Airway epithelial cell (primary cell): ENCODE results near the gene ZNF667. TPM values are rescaled to one million over a fixed set of nuclear protein-coding genes. Genes with fewer than 3 reads are reported as not detected.

Source experiments
- total RNA-seq: library from RNA; depleted of rRNA; stranded (reverse); fragments of >200 nt; gene quantifications from 2 replicates; pipeline ENCODE4 v1.2.3, GENCODE V29; 2015

The ZNF667 gene
- 1.4 and 2.2 TPM in 2 replicates for total RNA-seq

GRCh38 chr19:56476651-56477428 lies at the start of gene ZNF667:
ZNF667 (minus strand) TSS chr19:56477345; CDS start chr19:56462370, 14,975 bp downstream.

GRCh38 chr19:56507446-56508289 lies 30.5 kb upstream of the ZNF667 start, which contains the start of gene ZNF471:
ZNF471 (plus strand) TSS chr19:56507855; CDS start chr19:56511572, 3,717 bp downstream.

GRCh38 chr19:56403764-56404704 lies 73.1 kb downstream of the ZNF667 start, which contains the start of gene ZNF583:
ZNF583 (plus strand) TSS chr19:56404332; CDS start chr19:56407115, 2,783 bp downstream.

GRCh38 chr19:56393119-56394012 lies 83.8 kb downstream of the ZNF667 start, which contains the start of gene ZNF582:
ZNF582 (minus strand) TSS chr19:56393534; CDS start chr19:56391752, 1,782 bp downstream.

Other genes starting within 250 kb of the ZNF667 start
- gene EDDM13, start 204.6 kb downstream of the ZNF667 start, total RNA-seq = 1.3 TPM in 1 of 2 replicates, not detected in the other
- gene ZSCAN5A, start 162.5 kb downstream of the ZNF667 start, total RNA-seq = 2.6 and 7.9 TPM in 2 replicates
- gene ZNF582, start 83.8 kb downstream of the ZNF667 start, total RNA-seq = 4.1 and 4.4 TPM in 2 replicates
- gene ZNF583, start 73.0 kb downstream of the ZNF667 start, total RNA-seq = 2.5 and 2.7 TPM in 2 replicates
- gene ZNF471, start 30.5 kb upstream of the ZNF667 start, total RNA-seq = 0.46 and 0.99 TPM in 2 replicates
- 4.5 and 5.0 TPM in 2 replicates for gene ZFP28, start 61.6 kb upstream of the ZNF667 start, total RNA-seq
- 1.2 and 1.3 TPM in 2 replicates for gene ZNF470, start 90.1 kb upstream of the ZNF667 start, total RNA-seq
- gene ZNF71, start 118.0 kb upstream of the ZNF667 start, total RNA-seq = 6.6 and 7.3 TPM in 2 replicates
- not detected in 2 replicates for gene SMIM17, start 165.8 kb upstream of the ZNF667 start, total RNA-seq
- 0.14 and 0.21 TPM in 2 replicates for gene ZNF835, start 194.4 kb upstream of the ZNF667 start, total RNA-seq